Body of pancreas (tissue), 4 donors: ENCODE data around the gene MEGF9. TPM values are rescaled to one million over a fixed set of nuclear protein-coding genes. Genes with fewer than 3 reads are reported as not detected.

Experiments
- ATAC-seq: fragments of 150-250 bp; one replicate; pipeline ENCODE4 v1.9.1; 2016
- DNase-seq, 4 donors: peaks; one replicate each; pipeline ENCODE4 v3.0.0-alpha.2; 2019
- H3K27ac ChIP-seq, 4 donors: fragments of 200-600 bp; sonication (generic); 1 replicate in 3 of 4; 2 replicates in 1 of 4; pipeline versions ENCODE4 v1.5.1 to v1.6.1; 2016 to 2019; ENCODE audit warnings: mild to moderate bottlenecking in 1 of 4, mixed read lengths in 1 of 4, moderate library complexity in 1 of 4
- H3K27me3 ChIP-seq, 2 donors: fragments of 200-600 bp; sonication (generic); one replicate each; pipeline ENCODE4 v1.6.0; 2016; ENCODE audit warnings: mild to moderate bottlenecking in 1 of 2
- H3K36me3 ChIP-seq, 2 donors: fragments of 200-600 bp; sonication (generic); replicated peaks in 1 of 2; 2 replicates each; pipeline ENCODE4 v1.5.1; 2016; ENCODE audit warnings: low read depth in 2 of 2; ENCODE audit not compliant: insufficient read depth in 1 of 2
- H3K4me1 ChIP-seq: fragments of 200-600 bp; sonication (generic); one replicate; pipeline ENCODE4 v1.6.0; 2016
- H3K4me3 ChIP-seq, 2 donors: fragments of 200-600 bp; sonication (generic); 1 replicate in 1 of 2; 2 replicates in 1 of 2; pipeline ENCODE4 v1.5.1; 2016 to 2019
- H3K9me3 ChIP-seq, 3 donors: fragments of 200-600 bp; sonication (generic); 1 replicate in 2 of 3; 2 replicates in 1 of 3; pipeline ENCODE4 v1.5.1; 2016
- POLR2A ChIP-seq, 3 donors: fragments of 450-650 bp; IDR thresholded peaks; one replicate each; pipeline ENCODE4 v1.6.1; 2016; ENCODE audit warnings: antibody characterized with exemption in 3 of 3, mild to moderate bottlenecking in 2 of 3
- WGBS, 2 donors: methylation state at CpG; one replicate each; pipeline ENCODE4 v1.1.5; 2017; 5-methylcytosine and 5-hydroxymethylcytosine counted together
- intact Hi-C: fragments of 100-400 bp; cut with DNase I; formaldehyde crosslinking; loops from one replicate; pipeline ENCODE4 v1.15.1; 2023
- total RNA-seq, 2 donors: library from RNA; depleted of rRNA; stranded (reverse); fragments of >200 nt; gene quantifications; one replicate each; pipeline ENCODE4 v1.1.0, GENCODE V29; 2016
- TF ChIP-seq, protein P1 (sequence below), 7 experiments: fragments of 450-650 bp in 4 of 7; fragments of 200-600 bp in 3 of 7; sonication (generic) in 3 of 7; IDR thresholded peaks; one replicate each; pipeline ENCODE4 v1.5.1; 2016 to 2019; ENCODE audit warnings: antibody characterized with exemption in 7 of 7

MEGF9 gene
- total RNA-seq, 2 donors from 2014 or later: 9.6 to 9.9 TPM

DNA sequence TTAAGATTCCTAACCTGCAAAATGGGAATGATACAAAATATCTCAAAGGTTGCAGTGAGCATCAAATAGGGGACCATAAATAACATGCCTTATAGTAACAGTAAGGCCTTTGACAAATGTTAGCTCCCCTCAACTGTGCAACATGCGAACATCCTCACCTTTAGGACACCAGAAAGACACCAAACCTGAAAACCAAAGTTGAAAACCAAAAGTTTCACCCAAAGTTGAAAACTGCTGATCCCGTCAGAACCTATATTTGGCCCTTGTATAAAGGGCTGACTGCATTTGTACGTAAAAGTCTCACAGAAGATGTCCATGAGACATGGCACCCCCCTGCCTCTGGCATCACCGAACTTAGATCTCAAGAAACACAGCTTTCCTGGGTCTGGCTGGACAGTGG, 146.4 kb downstream of the MEGF9 start:
- DNase-seq: no peak
- Histone ChIP-seq H3K36me3 (peaks cover 0 to 7% of the 10 kb centered on the region in 2 donors), H3K4me1 (peaks cover 15% of the 10 kb centered on the region), H3K27me3 (no peaks in the 10 kb centered on the region), H3K9me3 (no peaks in the 10 kb centered on the region), H3K27ac (no peak overlapping the region), H3K4me3 (no peak overlapping the region)
- 88 to 95% methylated on average over 4 of the region's 4 CpGs for WGBS, 2 donors
- no peak for ATAC-seq
- intact Hi-C loops: no loop called here
- TF ChIP-seq, protein P1, sequence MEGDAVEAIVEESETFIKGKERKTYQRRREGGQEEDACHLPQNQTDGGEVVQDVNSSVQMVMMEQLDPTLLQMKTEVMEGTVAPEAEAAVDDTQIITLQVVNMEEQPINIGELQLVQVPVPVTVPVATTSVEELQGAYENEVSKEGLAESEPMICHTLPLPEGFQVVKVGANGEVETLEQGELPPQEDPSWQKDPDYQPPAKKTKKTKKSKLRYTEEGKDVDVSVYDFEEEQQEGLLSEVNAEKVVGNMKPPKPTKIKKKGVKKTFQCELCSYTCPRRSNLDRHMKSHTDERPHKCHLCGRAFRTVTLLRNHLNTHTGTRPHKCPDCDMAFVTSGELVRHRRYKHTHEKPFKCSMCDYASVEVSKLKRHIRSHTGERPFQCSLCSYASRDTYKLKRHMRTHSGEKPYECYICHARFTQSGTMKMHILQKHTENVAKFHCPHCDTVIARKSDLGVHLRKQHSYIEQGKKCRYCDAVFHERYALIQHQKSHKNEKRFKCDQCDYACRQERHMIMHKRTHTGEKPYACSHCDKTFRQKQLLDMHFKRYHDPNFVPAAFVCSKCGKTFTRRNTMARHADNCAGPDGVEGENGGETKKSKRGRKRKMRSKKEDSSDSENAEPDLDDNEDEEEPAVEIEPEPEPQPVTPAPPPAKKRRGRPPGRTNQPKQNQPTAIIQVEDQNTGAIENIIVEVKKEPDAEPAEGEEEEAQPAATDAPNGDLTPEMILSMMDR (IDR thresholded peaks at IDR 0.05): no peak
- no peak for TF ChIP-seq POLR2A (IDR thresholded peaks at IDR 0.05)

DNA sequence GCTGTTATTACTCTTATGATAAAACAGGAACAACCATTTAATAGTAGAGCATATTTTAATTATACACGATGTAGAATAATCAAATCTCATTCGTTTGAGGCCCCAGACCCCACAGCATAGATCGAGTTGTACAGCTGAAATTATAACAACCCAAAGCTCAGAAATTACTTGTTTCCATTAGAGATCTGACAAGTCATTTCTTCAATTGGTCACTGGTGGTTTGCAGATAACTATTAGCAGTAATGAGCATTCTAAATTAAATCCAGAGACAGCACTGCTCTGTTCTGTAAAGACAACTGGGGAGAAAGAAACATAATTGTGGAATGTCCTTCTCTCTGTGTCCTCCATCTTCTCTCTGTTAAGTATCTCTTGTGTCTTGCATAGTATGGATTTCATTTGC, 147.2 kb downstream of the MEGF9 start:
- H3K27ac ChIP-seq: no peak overlapping the region
- H3K9me3 ChIP-seq: no peaks in the 10 kb centered on the region
- no peak for TF ChIP-seq POLR2A (IDR thresholded peaks at IDR 0.05)
- TF ChIP-seq, protein P1 (IDR thresholded peaks at IDR 0.05): no peak
- DNase-seq (no peak), ATAC-seq (no peak)
- no peak overlapping the region for H3K4me3 ChIP-seq
- peaks cover 15% of the 10 kb centered on the region for H3K4me1 ChIP-seq
- H3K27me3 ChIP-seq: no peaks in the 10 kb centered on the region
- peaks cover 0 to 7% of the 10 kb centered on the region in 2 donors for H3K36me3 ChIP-seq
- 84 to 85% methylated on average over 3 of the region's 3 CpGs for WGBS, 2 donors
- intact Hi-C loops: no loop called here

DNA sequence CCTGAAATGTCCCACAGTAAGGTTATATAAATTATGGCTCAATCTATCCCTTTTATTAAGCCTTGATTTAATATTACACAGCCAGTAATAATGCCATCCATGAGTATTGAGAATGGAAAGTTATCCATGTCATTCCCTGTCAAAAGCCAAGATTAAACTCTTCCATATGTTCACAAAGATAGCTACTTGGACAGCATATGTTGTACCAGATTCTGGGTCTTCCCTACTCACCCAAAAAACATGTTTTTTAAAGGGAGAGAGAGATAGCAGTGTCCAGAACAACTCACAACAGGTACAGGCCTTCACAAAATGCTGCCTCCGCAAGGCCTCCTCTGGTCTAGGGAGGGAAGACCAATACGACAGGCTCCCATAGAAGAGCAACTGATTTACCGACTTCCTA, 149.7 kb downstream of the MEGF9 start:
- no peak for TF ChIP-seq POLR2A (IDR thresholded peaks at IDR 0.05)
- TF ChIP-seq, protein P1 (IDR thresholded peaks at IDR 0.05): no peak
- no peak overlapping the region for H3K4me3 ChIP-seq
- intact Hi-C loops: no loop called here
- no peak for DNase-seq
- WGBS, 2 donors: 97 to 100% methylated on average over 3 of the region's 3 CpGs
- H3K27me3 ChIP-seq: no peaks in the 10 kb centered on the region
- ATAC-seq: no peak
- no peaks in the 10 kb centered on the region for H3K9me3 ChIP-seq
- H3K27ac ChIP-seq: no peak overlapping the region
- no peaks in the 10 kb centered on the region for H3K4me1 ChIP-seq
- peaks cover 0 to 4% of the 10 kb centered on the region in 2 donors for H3K36me3 ChIP-seq

DNA sequence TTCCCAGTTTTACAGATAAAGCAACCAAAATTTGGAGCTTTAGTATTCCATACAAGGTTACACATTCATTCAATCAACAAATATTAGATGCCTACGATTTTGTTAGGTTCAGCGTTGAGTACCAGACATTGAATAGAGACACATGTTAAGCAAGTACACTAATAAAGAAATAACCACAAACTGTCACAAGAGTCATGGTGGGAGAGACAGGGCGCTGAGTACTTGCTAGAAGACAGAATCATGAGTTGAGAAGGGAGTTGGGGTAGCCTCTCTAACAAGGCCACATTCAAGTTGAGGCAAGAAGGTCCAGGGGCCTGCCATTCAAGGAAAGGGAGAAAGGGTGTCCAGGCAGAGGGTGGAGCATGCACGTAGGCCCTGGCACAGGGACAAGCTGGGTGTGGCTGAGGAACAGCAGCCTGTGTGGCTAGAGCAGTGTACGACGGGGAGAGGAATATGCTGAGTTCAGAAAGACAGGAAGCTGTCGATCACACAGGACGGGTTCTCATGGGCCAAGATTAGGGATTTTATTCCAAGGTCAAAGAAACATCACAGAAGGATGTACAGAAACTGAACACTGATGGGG, 151.3 kb downstream of the MEGF9 start:
- Histone ChIP-seq H3K4me3 (no peak overlapping the region), H3K9me3 (no peaks in the 10 kb centered on the region), H3K36me3 (no peaks in the 10 kb centered on the region), H3K27me3 (no peaks in the 10 kb centered on the region), H3K27ac (no peak overlapping the region), H3K4me1 (no peaks in the 10 kb centered on the region)
- intact Hi-C loops: no loop called here
- TF ChIP-seq, protein P1 (IDR thresholded peaks at IDR 0.05): no peak
- no peak for TF ChIP-seq POLR2A (IDR thresholded peaks at IDR 0.05)
- ATAC-seq (no peak), DNase-seq (no peak)
- WGBS, 2 donors: 79 to 85% methylated on average over 8 of the region's 8 CpGs

DNA sequence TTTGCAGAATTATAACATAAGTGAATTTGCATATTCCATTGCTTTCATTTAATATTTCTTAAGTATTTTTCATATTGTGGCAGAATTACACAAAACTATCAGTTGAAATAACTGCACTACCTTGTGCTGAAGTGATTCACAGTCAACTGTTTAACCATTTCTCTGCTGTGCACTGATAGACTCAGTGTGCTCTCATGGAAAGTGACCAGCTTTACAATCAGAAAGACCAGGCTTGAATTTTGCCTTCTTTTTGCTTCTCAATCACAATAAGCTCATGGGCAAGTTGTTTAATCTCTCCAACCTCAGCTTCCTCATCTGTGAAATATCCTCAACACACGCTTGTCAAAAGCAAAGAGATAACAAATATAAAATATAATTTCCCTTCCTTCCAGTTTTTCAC, 152.6 kb downstream of the MEGF9 start:
- no peak for DNase-seq
- no peaks in the 10 kb centered on the region for H3K4me1 ChIP-seq
- intact Hi-C loops: no loop called here
- H3K9me3 ChIP-seq: no peaks in the 10 kb centered on the region
- TF ChIP-seq POLR2A (IDR thresholded peaks at IDR 0.05): no peak
- TF ChIP-seq, protein P1 (IDR thresholded peaks at IDR 0.05): no peak
- H3K27me3 ChIP-seq: no peaks in the 10 kb centered on the region
- no peaks in the 10 kb centered on the region for H3K36me3 ChIP-seq
- 90 to 93% methylated on average over 1 of the region's 1 CpG for WGBS, 2 donors
- no peak overlapping the region for H3K27ac ChIP-seq
- no peak overlapping the region for H3K4me3 ChIP-seq
- no peak for ATAC-seq
